Measurements from ENCODE around the gene LRP1. TPM values are rescaled to one million over a fixed set of nuclear protein-coding genes. Genes with fewer than 3 reads are reported as not detected.
A peak's percentile ranks its signal among the peaks of the same experiment; 100 is the strongest.

LRP1 gene
- polyA plus RNA-seq, 1 experiment, result 117 TPM

DNA sequence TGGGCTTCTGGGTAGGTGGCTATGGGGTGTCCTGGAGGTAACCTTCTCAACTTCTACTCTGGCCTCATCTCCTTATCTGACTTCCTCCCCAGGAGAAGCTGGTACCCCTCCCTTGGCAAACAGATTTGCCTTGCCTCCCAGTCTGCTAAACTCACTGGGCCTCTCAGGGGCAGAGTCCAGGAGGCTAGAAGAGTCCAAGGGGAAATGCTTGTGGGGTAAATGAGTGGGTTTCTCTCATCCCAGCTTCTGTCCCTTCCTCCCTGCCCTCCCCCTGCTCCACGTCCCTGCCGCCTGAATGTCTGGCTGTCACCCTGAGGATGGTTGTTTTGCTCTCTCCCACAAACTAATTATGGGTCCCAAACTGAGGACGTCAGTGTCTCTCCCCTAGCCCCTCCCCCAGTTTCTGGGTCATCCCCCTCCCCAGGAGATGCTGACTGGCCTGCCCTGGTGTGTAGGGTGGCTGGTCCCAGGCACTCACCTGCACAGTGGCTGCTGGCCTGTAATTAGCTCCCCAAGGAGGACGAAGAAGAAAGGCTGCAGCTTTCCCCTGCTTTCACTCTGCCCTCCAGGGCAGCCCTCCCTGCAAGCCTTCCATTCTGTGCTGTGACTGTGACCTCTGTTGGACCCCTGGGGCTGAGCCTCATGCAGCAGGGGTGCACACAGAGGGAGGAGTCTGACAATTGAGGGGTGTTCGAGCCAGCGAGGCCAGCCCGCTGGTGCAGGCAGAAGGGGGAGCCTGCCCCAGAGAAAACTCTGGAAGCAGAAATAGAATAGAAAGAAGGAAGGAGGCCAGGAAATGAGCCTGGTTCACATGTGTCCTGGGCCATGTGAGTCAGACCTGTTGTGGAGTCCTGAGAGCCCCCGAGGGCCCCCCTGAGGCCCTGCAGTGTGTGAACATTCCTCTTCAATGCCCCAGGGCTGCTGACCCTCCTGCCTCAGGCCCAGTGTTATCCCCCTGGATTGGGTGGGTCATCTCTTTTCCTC is 19.0 kb downstream of the LRP1 start, which contains the start of gene LRP1-AS:
LRP1-AS (minus strand) TSS at position 659 of the 984 bp plus-strand sequence.
- ChIA-PET POLR2A (interaction anchor here (0.6 kb wide), 3 partner anchors 20 to 422 kb away, joined by 4 to 6 read pairs (median 4); no protein-coding TSS in a partner anchor), CTCF (interaction anchor here (0.9 to 5.0 kb wide), 6 partner anchors 17 to 96 kb away, joined by 3 to 23 read pairs (median 14); partner anchors contain the start of genes LRP1 and STAT6)
- no peak for DNase-seq (ENCODE audit: low read depth)
- TF ChIP-seq, protein P1, sequence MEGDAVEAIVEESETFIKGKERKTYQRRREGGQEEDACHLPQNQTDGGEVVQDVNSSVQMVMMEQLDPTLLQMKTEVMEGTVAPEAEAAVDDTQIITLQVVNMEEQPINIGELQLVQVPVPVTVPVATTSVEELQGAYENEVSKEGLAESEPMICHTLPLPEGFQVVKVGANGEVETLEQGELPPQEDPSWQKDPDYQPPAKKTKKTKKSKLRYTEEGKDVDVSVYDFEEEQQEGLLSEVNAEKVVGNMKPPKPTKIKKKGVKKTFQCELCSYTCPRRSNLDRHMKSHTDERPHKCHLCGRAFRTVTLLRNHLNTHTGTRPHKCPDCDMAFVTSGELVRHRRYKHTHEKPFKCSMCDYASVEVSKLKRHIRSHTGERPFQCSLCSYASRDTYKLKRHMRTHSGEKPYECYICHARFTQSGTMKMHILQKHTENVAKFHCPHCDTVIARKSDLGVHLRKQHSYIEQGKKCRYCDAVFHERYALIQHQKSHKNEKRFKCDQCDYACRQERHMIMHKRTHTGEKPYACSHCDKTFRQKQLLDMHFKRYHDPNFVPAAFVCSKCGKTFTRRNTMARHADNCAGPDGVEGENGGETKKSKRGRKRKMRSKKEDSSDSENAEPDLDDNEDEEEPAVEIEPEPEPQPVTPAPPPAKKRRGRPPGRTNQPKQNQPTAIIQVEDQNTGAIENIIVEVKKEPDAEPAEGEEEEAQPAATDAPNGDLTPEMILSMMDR (IDR thresholded peaks at IDR 0.05; ENCODE audit: insufficient read depth, low read depth, low read length), result 0 out of 2 replicates have a peak, but pooled peaks have one; percentile 9
- Histone ChIP-seq H3K4me3 (ENCODE audit: low read depth, low read length) (no peak within 1 kb of the TSS), H3K27me3 (ENCODE audit: control insufficient read depth, insufficient read depth, low read length) (no peaks in the 10 kb centered on the region), H3K36me3 (ENCODE audit: control insufficient read depth, insufficient read depth, low read length) (peaks cover 47% of the 10 kb centered on the region)

- CTCF ChIA-PET, result interaction anchor here (0.7 to 5.0 kb wide), 12 partner anchors 8 to 1322 kb away, joined by 3 to 23 read pairs (median 5); partner anchors contain the start of genes NAB2 and STAT6
- no peak for DNase-seq (ENCODE audit: low read depth)
- TF ChIP-seq, protein P1 (IDR thresholded peaks at IDR 0.05; ENCODE audit: insufficient read depth, low read depth, low read length), result no peak
- POLR2A ChIA-PET, result interaction anchor here (0.9 to 1.5 kb wide), 3 partner anchors 16 to 21 kb away, joined by 3 to 13 read pairs (median 6); partner anchors contain the start of gene LRP1
- Histone ChIP-seq H3K4me3 (ENCODE audit: low read depth, low read length) (no peak overlapping the region), H3K27me3 (ENCODE audit: control insufficient read depth, insufficient read depth, low read length) (no peaks in the 10 kb centered on the region), H3K36me3 (ENCODE audit: control insufficient read depth, insufficient read depth, low read length) (peaks cover 41% of the 10 kb centered on the region)
Measured at GRCh38 chr12:57148469-57149244, 20.4 kb downstream of the LRP1 start.

GRCh38 chr12:57149245-57149900 is 21.1 kb downstream of the LRP1 start:
- no peak overlapping the region for H3K4me3 ChIP-seq (ENCODE audit: low read depth, low read length)
- no peaks in the 10 kb centered on the region for H3K27me3 ChIP-seq (ENCODE audit: control insufficient read depth, insufficient read depth, low read length)
- POLR2A ChIA-PET, result interaction anchor here (0.9 to 1.5 kb wide), 3 partner anchors 16 to 21 kb away, joined by 3 to 13 read pairs (median 6); partner anchors contain the start of gene LRP1
- CTCF ChIA-PET, result interaction anchor here (0.7 to 5.0 kb wide), 13 partner anchors 9 to 1321 kb away, joined by 3 to 23 read pairs (median 4); partner anchors contain the start of genes NAB2 and STAT6
- TF ChIP-seq, protein P1 (IDR thresholded peaks at IDR 0.05; ENCODE audit: insufficient read depth, low read depth, low read length), result no peak
- no peak for DNase-seq (ENCODE audit: low read depth)
- H3K36me3 ChIP-seq (ENCODE audit: control insufficient read depth, insufficient read depth, low read length), result peaks cover 43% of the 10 kb centered on the region

GRCh38 chr12:57150400-57151000 is 22.2 kb downstream of the LRP1 start:
- H3K4me3 ChIP-seq (ENCODE audit: low read depth, low read length), result no peak overlapping the region
- H3K27me3 ChIP-seq (ENCODE audit: control insufficient read depth, insufficient read depth, low read length), result no peaks in the 10 kb centered on the region
- no peak for DNase-seq (ENCODE audit: low read depth)
- H3K36me3 ChIP-seq (ENCODE audit: control insufficient read depth, insufficient read depth, low read length), result peaks cover 40% of the 10 kb centered on the region
- POLR2A ChIA-PET, result interaction anchor here (0.7 kb wide), 1 partner anchor 40 kb away, joined by 9 read pairs; no protein-coding TSS in a partner anchor
- CTCF ChIA-PET, result interaction anchor here (0.9 to 5.0 kb wide), 7 partner anchors 20 to 38 kb away, joined by 3 to 23 read pairs (median 12); no protein-coding TSS in a partner anchor
- TF ChIP-seq, protein P1 (IDR thresholded peaks at IDR 0.05; ENCODE audit: insufficient read depth, low read depth, low read length), result no peak
